Hippocampal formation (tissue), 2 donors: ENCODE measurements around the gene NRG3.

Experiments
- DNase-seq, 2 donors: peaks; one replicate each; lab custom pipeline; 2025; lab: John Stamatoyannopoulos, UW

NRG3 gene

DNA sequence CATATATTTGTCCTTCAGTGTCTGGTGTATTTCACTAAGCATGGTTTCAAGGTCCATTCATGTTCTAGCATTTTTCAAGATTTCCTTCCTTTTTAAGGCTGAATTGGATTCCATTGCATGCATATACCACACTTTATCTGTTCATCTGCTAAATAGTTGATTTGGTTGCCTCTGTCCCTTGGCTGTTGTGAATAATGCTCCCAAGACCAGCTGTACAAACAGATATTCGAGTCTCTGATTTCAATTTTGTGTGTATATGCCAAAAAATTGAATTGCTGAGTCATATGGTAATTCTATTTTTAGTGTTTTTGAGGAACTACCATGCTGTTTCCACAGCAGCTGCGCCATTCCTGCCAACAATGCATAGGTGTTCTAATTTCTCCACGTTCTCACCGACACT, 216.4 kb downstream of the NRG3 start:
- no peak for DNase-seq

DNA sequence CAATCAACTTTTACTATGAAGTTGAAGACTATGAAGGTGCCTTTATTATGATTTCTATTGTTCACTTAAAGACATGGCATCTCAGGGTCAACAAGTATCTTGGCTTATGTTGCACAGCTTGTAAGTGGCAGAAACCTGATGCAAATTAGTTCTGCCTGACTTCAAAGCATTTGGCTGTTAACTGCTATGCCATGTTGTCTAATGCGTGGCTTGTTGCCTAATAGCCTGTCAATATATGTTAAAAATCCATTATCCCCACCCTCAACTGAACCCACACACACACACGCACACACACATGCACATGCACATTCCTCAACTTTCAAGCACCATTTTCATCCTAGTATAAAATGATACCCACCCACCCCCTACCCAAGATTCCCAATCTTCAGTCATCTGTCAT, 217.1 kb downstream of the NRG3 start:
- no peak for DNase-seq

DNA sequence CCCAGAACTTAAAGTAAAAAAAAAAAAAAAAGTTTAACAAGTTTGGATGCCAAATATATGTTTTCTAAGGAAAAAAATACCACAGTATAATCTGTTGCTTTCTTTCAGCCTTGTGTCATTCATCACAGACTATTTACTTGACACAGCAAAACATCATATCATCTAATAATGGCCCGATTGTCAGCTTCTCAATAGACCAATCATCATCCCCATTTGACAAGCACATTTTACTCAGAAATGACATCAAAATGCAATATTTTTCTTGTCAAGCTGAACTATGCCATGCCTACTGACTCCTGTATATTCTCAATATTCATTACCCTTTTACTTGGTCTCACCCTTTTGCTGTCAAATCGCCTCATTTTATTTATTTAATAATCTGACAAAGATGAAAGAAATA, 249.7 kb downstream of the NRG3 start:
- no peak for DNase-seq

DNA sequence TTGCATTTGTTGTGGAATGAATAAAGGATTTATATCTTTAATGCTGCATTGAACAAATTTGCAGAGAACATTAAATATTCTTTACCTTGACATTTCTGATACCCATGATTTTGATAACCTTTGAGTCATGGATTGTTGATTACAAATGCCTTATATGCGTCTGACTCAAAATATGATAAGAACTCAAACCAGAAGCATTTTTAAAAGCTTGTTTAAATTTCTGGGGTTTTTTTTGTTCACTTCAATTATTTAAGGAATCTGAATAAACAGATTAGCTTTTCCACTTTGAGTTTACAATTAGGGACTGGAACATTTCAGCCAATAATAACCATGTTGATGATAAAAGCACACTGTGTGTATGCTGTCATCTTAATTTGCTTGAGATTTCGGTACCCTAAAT, 253.5 kb downstream of the NRG3 start:
- DNase-seq: no peak

DNA sequence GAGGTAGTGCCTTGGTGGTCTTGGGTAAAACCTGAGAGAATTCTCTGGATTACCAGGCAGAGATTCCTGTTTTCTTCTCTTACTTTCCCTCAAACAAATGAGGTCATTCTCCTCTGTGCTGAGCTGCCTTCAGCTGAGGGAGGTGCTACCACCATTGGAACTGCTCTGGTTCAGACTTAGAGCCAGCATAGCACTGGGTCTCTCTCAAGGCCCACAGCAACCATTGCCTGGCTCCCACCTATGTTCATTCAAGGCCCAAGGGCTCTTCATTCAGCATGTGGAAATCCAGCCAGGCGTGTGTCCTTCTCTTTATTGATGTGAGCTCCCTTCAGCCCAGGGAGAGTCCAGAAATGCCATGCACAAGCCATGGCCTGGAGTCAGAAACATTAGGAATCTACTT, 261.1 kb downstream of the NRG3 start:
- DNase-seq: no peak

DNA sequence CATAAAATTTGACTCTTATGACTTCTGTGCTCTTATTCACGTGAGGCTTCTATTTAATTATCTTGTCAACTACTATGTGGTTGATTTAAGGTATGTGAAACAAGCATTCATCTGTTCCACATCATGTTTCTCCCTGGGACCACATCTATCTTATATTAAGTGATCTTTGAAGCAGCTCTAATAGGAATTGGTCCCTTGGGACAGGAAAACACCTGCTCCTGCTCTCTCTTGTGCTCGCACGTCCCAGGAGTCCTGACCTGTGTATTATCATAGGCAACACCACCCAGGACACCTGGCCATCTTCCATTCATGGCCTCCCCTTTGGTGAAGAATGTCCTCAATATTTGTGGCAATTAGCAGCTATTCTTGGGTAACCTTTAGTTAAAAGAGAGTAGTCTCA, 269.2 kb downstream of the NRG3 start:
- DNase-seq: no peak

DNA sequence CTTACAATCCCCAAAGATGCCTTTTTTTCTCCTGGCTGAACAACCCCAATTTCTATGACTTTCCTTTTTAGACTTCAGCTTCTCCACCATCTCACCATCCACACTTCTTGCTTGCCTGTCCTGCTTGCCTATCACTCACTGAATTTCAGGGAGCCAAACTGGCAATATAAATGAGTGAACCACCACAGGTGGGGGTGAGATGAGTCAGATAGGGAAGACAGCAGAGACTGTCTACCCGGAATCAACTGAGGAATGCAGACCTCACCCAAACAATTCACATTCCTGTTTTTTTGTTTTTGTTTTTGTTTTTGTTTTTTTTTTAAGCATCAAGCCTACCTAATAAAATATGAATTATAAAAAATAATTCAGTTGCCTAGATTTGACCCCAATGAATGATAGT, 273.8 kb downstream of the NRG3 start:
- DNase-seq: no peak

DNA sequence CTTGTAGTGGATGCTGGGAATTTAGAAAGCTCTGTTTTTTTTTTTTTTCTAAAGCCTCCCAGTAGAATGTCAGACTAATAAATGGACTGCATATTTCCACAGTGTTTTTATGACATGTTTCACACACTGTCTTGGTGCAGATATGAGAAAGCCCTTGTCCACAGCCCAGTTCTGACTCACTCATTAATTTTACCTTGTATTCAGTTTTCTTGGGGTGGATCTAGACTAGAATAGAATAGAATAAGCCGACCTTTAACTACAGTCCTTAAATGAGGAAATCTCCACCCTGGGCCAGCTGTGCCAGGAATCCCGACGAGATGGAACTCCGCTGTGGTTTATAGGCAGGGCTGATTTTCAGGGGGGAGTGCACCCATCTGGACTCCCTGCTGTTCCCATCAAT, 274.7 kb downstream of the NRG3 start:
- DNase-seq: no peak

DNA sequence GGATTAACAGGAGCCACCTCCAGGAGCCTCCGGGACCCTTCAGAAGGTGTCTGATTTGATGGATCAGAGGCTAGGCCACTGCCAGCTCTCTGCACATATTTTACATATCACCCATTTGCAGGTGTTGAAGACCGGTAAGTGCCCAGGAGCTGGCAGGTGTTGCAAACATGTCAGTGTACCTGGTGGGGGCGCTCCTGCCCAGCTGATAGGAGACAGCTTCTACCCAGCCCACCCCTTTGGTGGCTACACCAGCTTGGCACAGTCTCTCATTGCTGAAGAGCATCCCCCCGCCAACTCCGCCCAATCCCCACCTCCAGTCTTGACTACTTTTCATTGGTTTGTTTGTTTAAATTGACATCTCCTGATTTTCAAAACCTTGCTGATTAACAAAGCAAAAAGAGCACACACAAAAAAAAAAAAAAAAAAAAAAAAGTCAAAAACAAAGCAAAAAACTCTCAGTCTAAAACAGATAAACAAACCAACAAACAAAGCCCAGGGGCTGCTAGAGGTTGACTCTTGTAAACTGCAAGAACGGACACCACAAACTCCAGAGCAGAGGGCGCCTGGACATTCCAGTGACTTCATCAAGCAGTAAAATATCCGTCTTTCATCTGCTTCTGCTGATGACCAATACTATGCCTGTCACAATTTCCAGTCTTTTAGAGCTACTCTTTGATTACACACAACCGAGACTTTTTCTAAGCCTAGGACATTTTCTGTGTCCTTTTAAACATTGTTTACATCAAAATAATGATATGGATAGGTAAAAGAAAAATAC, 275.3 kb downstream of the NRG3 start:
- peak in 1 of 2 donors; percentile 5 for DNase-seq

DNA sequence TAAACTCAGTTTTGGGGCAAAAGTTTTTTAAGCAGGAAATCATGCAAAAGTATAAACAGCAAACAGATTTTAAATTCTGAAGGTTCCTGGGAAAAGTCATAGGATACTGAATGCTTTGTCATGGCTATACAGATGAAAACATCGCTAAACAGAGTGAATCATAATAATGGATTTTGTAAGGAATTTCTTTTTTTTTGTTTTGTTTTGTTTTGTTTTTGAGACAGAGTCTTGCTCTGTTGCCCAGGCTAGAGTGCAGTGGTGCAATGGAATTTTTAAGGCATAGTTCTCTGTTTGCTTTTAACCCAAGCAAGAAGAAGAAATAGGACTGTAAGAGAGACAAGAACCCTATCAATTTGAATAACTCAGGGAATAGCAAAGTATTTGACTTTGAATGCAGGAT, 285.3 kb downstream of the NRG3 start:
- DNase-seq: no peak

DNA sequence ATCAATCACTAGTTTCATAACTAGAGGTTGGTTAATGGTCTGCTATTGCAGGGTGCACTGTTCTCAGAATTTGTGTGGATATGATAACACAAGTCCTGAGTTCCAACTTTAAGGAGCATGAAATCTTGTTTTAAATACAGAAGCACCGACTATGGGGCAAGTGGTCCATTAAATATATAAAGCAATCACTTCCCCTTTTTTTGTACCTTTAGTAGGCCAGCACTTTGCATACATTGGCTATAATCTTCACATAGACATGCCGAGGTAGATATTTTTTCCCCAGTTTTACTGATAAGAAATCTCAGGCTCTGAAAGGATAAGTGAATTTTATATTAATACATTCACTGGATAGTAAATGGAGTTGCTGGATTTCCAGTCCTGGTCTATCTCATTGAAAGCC, 286.3 kb downstream of the NRG3 start:
- no peak for DNase-seq

DNA sequence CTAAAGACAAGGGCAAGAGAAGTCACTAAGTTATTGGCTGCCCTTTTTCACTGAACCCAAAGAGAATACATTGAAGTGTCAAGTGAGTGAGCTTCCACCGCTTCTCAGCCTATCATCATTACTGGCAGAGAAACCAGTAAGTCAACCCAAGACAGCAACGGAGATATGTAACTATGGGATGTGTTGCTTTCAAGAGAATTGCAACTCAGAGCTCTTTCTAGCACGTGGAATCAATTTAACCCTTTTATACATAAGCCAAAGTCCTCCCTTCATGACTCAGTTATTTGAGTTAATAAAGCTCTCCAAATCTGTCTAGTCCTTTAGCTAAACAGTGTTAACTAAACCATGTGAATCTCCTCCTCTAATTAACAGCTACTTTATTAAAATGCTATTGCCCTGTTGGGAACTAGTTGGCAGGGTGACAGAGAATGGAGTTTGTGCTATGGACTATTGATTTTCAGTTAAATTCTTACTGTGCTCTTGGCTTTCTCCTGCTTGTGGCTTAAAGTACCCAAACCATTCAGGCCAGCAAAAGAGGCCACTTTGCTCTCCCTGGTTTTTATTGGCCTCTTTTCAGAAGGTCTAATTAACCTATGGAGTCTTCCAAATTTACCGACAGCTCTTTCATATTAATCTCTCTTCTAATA, 287.7 kb downstream of the NRG3 start:
- no peak for DNase-seq

DNA sequence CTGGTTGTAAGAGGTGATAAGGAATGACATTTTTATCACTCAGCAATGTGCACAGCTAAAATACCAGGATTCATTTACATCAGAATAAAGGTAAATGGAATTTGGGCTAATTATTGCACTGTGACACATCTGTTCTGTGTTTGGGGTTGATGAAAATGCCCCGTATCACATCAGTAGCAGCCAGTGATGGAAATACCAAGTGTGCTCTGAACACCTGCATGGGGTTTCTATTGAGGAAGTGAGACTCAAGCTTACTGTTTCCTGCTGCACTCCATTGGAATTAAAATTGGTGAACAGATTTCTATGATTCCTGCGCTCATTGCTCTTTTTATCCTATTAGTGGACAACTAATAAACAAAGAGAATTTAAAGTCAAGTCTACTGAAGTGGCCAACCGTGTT, 296.9 kb downstream of the NRG3 start:
- no peak for DNase-seq

DNA sequence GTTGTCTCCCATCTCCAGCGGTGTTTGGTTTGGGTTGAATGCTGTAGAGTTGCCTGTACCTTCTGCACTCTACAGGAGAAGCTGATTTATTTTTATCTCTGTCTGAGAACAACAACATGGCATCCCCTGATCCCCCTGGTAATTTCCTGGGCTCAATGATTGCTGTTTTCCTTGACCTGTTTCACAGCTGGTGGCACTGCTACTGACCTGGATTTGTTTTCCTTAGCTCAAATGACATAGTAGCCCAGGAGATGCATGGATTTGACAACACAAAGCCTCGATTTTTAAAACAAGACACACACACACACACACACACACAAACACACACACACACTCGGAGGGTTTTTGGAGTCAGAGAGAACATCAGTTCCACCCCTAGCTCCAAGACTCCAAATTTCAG, 301.6 kb downstream of the NRG3 start:
- DNase-seq: no peak

DNA sequence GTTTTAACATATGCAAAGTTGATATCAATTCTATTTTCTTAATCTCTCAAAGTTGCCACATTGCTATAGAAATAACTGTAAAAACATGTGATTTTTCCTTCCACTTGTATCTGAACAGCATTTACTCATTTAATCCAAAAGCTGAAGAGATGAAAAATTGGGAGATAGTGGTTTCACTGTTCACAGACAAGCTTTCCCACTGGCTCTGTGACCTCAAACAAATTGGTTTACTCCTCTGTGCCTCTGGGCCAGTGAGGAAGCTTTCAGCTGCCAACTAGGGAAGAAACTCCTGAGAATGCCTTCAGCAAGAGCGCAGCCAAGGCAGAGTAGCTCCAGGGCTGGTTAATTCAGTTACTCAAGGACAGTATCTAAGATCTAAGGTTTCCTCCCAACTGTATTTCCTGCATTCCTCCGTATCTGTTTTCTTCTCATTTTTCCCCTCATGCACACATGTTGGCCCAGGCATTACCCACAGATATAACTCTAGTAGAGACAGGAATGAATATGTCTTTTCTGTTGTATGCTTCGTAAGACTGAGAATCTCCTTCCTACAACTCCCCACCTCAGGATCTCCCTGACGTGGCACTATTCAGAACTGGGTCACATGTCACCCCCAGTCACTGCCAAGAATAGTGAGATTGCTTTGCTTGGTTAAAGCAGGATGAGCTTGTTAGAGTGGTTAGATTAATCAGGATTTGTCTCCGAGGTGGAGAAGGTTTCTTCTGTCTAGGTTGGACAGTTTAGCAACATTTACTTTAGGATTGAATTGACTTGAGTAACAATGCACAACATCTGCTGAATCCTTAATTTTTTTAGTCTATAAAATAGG, 315.7 kb downstream of the NRG3 start:
- DNase-seq: no peak

DNA sequence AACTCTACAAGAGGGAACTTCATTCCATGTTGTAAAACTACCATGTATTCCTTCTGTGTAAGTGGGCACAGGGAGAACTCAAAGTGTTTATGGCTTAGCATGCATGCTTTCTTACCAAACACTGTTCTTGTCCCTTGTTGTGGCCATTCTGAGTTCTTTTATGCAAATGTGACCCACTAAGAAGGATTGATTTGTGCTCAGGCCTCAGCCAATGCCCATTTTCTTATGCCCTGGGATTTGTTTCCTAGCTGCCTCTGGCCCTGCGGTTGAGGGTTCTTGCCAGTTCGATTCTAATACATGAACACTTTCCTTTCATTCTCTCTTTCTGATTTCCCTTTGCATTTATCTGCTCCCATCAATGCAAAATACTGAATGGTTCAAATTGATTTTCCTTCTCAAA, 316.7 kb downstream of the NRG3 start:
- DNase-seq: peak in 1 of 2 donors; percentile 32

DNA sequence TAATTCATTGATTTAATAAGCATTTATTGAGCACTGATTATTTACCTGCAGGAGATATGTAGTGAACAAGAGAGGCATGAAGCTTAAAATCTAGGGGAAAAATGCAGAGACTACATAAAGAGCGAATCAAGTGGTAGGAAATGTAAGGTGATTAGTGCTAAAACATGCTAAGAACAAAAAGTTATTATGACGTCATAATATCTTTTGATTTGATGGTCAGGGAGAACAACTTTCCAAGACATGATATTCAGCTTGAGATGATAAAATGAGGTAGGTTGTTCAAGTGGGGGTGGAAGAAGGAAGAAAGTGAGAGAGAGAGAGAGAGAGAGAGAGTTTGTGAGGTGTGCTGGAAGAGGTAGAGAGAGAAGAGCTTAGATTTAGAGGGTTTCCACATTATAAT, 317.7 kb downstream of the NRG3 start:
- no peak for DNase-seq

DNA sequence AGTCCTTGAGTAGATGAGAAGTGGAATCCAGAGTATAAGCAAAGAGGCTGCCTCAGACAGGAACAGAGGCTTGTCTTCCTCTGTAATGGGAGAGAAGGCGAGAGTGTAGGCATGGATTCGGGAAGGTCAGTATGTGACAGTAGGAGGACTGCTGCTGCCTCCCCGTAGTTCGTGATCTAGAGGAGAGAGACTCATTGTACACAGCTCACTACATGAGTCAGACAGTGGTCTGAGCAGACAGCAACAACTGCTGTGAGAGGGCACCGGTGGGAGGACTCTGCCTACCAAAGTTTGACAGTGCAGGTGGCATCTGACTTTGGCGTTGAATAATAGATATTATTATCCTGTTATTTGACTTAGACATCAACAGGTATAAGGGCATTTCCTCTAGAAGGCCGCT, 319.4 kb downstream of the NRG3 start:
- no peak for DNase-seq

DNA sequence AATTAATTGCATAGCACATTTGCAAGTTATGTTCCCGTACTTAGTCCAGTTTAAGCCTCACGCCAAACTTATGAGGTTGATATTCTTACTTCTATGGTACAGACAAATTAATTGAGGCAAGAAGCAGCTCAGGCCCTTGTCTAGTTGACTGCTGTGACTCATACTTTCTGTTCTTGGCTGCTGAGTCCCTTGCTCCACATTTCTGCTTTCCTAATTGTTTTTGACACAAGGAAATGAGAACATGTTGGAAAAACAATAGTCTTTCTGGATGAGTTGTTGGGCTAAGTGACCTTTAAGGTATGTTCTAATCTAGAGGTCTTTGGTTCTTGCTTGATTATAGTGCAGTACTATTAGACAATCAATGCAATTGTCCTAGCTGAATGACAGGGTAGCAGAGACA, 331.8 kb downstream of the NRG3 start:
- DNase-seq: no peak

DNA sequence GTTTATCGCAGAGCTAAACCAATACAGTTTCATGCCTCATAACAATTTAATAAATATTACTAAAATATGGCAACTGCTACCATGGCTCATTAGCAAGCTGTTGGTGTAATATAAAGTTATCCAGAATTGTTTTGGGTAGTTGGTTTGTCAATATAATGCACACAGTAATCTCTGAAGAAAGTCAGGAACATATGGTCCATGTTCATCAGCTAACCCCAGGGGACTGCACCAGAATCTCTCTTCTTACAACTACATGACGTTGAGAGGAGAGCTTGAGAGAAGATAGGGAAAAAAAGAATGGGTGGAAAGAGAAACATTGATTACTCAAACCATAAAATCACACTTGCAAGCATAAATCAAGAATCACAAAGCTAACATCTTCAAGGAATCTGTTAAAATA, 333.7 kb downstream of the NRG3 start:
- no peak for DNase-seq

DNA sequence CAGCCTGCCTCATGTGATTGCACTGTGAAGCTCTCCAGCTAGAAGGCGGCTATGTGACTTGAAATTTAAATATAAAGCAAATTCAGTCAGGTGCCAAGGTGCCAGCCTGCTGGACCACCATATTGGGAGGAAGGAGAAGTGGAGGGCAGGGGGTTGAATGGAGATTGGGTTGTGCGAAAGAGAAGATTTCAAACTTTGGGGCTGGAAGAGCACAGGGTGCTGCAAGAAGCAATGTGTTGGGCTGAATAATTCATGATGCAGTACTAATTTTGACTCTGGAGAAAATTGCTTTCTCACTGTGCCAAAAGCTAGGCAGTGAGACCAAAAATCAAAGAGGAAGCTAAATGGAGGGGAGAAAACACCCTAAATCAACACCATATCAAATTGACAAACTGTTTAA, 335.3 kb downstream of the NRG3 start:
- DNase-seq: no peak

DNA sequence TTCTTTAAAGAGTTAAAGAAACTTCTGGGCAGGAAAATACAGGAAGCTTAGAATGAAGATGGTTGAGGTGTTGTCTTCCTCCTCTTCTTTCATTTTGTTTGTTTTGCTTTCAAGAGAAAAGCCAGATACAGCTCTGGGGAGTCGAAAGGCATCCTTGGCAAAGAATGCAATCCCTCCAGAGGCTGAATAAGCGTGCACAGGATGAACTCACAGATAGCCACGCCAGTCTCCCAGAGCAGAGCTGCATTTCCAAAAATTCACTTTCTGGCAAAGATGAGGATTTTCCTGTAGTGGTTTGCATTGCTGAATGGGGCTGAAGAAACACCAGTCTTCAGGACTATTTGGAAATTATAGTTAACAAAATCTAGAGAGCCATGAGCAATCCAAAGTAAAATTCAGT, 336.4 kb downstream of the NRG3 start:
- no peak for DNase-seq

DNA sequence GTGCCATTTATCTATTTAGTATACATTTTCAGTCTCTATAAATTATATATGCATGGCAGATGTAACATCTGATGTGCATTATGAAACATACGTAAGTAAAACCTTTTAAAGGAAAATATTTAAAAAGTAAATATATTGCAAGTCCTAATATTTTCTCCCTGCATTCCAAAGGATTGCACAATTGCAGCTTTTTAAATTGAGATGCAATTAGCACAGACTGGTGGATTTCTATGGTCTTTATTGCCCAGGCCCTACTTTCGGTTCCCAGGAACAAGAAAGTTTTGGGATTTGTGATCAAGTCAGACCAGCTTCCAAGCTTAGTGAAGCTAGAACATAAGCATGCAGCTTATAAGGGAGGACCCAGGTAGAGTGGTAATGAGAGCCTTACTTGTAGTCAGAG, 337.8 kb downstream of the NRG3 start:
- no peak for DNase-seq
